ENCODE measurements around the gene TAX1BP3. TPM values are rescaled to one million over a fixed set of nuclear protein-coding genes. Genes with fewer than 3 reads are reported as not detected.

The TAX1BP3 gene
- total and polyA plus RNA-seq, 9 of the 15 experiments (the other 6 are each of a cell fraction or from before 2014, with no cell fraction given) = 0.99 to 14.5 (median 6.2) TPM

- Histone ChIP-seq H2AFZ (ENCODE audit: low read depth, low read length) (no peak overlapping the region), H3K4me3 (no peak overlapping the region), H3K36me3 (ENCODE audit: control insufficient read depth, insufficient read depth, low read length) (peaks cover 18% of the 10 kb centered on the region; the same call in 1 of the 3 replicates), H3K27me3 (ENCODE audit: control insufficient read depth in 2 of 2, insufficient read depth in 2 of 2, low read length in 2 of 2) (no peaks in the 10 kb centered on the region), H4K20me1 (replicated peaks; ENCODE audit: control insufficient read depth, insufficient read depth, low read length) (no peaks in the 10 kb centered on the region), H3K9me1 (ENCODE audit: control insufficient read depth, insufficient read depth, low read length) (no peaks in the 10 kb centered on the region), H3K4me1 (replicated peaks in 1 of 2; ENCODE audit: control insufficient read depth in 2 of 2, insufficient read depth in 2 of 2, low read length in 2 of 2) (peaks cover 3 to 4% of the 10 kb centered on the region in 2 experiments; a peak in 3 of 5 replicates), H3K27ac (ENCODE audit: extremely low read depth, low read depth, low read length) (no peak overlapping the region), H3K9ac (ENCODE audit: insufficient read depth in 1 of 2, low read depth in 2 of 2, low read length in 2 of 2) (no peak overlapping the region), H3K9me3 (replicated peaks; ENCODE audit: control insufficient read depth, insufficient read depth, low read depth, low read length) (no peaks in the 10 kb centered on the region), H3K4me2 (ENCODE audit: insufficient read depth, low read length) (no peak overlapping the region), H3K79me2 (ENCODE audit: control insufficient read depth, insufficient read depth, low read length) (no peaks in the 10 kb centered on the region)
- FAIRE-seq (no peak), DNase-seq (ENCODE audit: extremely low read depth in 1 of 4, low spot score in 3 of 4) (no peak), ATAC-seq (no peak)
- 70% methylated on average over 4 of the region's 5 CpGs for WGBS (ENCODE audit: insufficient coverage, low coverage, missing lambda C conversion rate)
- in situ Hi-C loops (cut with MboI) = no loop called here
- ChIA-PET CTCF (ENCODE audit: low intra/inter-chr PET ratio) (no interaction called here), POLR2A (no interaction called here)
- intact Hi-C loops (cut with micrococcal nuclease) = no loop called here
- BruUV-seq (replicated peaks) = no TSS peak
- no peak for TF ChIP-seq NKRF (IDR thresholded peaks at IDR 0.05; ENCODE audit: borderline replicate concordance)
- no peak for TF ChIP-seq DIDO1 (tag; IDR thresholded peaks at IDR 0.05; ENCODE audit: low read depth)
- TF ChIP-seq PYGO2 (tag; IDR thresholded peaks at IDR 0.05) = no peak
- no peak for TF ChIP-seq ZBTB12 (CRISPR knock-in tag; IDR thresholded peaks at IDR 0.05)
- no peak for TF ChIP-seq ELK3 (CRISPR knock-in tag; IDR thresholded peaks at IDR 0.05)
- no peak for TF ChIP-seq MAFF (IDR thresholded peaks at IDR 0.05; ENCODE audit: low read length)
- no peak for TF ChIP-seq NR2C1 (IDR thresholded peaks at IDR 0.05)
- TF ChIP-seq NR2C1 (tag; IDR thresholded peaks at IDR 0.05) = no peak
- no peak for TF ChIP-seq NR2C2 (CRISPR knock-in tag; IDR thresholded peaks at IDR 0.05)
- TF ChIP-seq NR2C2 (tag; IDR thresholded peaks at IDR 0.05) = no peak
These were observed 42.6 kb upstream of the TAX1BP3 start for GRCh38 chr17:3710951-3711383.

Measured in K562 (cell line).